ENCODE measurements around the gene VTI1A. TPM values are rescaled to one million over a fixed set of nuclear protein-coding genes. Genes with fewer than 3 reads are reported as not detected.

VTI1A gene
- total and polyA plus RNA-seq, 2 of the 8 experiments (the other 6 are each of a cell fraction or from before 2014, with no cell fraction given) = 6.0 to 20.0 TPM

DNA sequence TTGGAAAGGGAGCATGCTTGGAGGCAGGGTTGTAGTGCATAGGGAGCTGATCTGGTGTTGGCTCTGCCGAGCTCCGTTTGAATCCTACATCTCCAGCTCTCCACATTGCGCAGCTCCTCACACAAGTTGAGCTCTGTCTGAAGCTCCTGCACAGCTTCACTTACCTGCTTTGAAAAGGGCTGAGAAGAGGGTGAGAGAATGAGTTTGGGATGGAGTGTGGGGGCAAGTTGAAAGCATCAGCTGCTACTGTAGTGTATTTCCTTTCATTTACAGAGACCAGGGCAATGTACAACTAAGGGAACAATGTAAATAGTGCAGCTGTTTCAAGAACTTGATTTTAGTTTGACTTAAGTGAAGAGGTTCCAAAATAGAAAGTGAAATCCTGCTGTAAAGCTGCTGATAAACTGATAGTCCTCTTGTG is 88.5 kb downstream of the VTI1A start:
- H3K4me2 ChIP-seq (ENCODE audit: insufficient read depth in 1 of 2, low read depth in 2 of 2, low read length in 2 of 2) = no peak overlapping the region
- DNase-seq (ENCODE audit: low read depth in 1 of 2, low spot score in 2 of 2) (no peak), FAIRE-seq (no peak)
- TF ChIP-seq SIRT6 (IDR thresholded peaks at IDR 0.05; ENCODE audit: low read length) = no peak
- no peak for TF ChIP-seq MAFK (IDR thresholded peaks at IDR 0.05; ENCODE audit: low read depth, low read length)
- TF ChIP-seq, protein P1, sequence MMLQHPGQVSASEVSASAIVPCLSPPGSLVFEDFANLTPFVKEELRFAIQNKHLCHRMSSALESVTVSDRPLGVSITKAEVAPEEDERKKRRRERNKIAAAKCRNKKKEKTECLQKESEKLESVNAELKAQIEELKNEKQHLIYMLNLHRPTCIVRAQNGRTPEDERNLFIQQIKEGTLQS (IDR thresholded peaks at IDR 0.05; ENCODE audit: insufficient read depth, low read depth, low read length) = no peak
- TF ChIP-seq TAF7 (optimal IDR thresholded peaks at IDR 0.05; ENCODE audit: borderline replicate concordance, low read depth, low read length) = no peak
- peak overlapping the region in 1 of 4 experiments; percentile 8; a peak in 2 of 7 replicates for H3K9ac ChIP-seq (replicated peaks in 1 of 4; ENCODE audit: extremely low read depth in 1 of 4, low read depth in 3 of 4, low read length in 3 of 4)
- H2AK5ac ChIP-seq (ENCODE audit: low read depth, low read length) = no peak overlapping the region
- H3K9me3 ChIP-seq (ENCODE audit: insufficient read depth in 2 of 2, low read depth in 1 of 2, low read length in 1 of 2) = no peaks in the 10 kb centered on the region
- no peak overlapping the region for H3K14ac ChIP-seq (ENCODE audit: insufficient read length)
- H3K4ac ChIP-seq (replicated peaks; ENCODE audit: insufficient read length, low read depth, low read length) = no peak overlapping the region
- H3K27me3 ChIP-seq (replicated peaks in 1 of 4; ENCODE audit: control insufficient read depth in 3 of 4, extremely low read depth in 1 of 4, insufficient read depth in 3 of 4, low read length in 3 of 4) = no peaks in the 10 kb centered on the region
- H2BK15ac ChIP-seq (ENCODE audit: low read length) = no peak overlapping the region
- no peak overlapping the region for H4K5ac ChIP-seq (ENCODE audit: insufficient read length, low read depth, low read length)
- no peak overlapping the region for H3K4me3 ChIP-seq (ENCODE audit: extremely low read depth in 1 of 4, insufficient read depth in 2 of 4, low read depth in 3 of 4, low read length in 4 of 4)
- H3K79me1 ChIP-seq (ENCODE audit: low read depth, low read length) = no peaks in the 10 kb centered on the region
- H4K91ac ChIP-seq (replicated peaks; ENCODE audit: insufficient read length, low read length) = no peak overlapping the region
- H2BK20ac ChIP-seq (ENCODE audit: low read length) = no peak overlapping the region
- 87% methylated on average over 3 of the region's 3 CpGs; no CpG with 5 or more reads in 1 of the 2 experiments for WGBS, 2 experiments (ENCODE audit: extremely low coverage in 1 of 2, insufficient coverage in 1 of 2, insufficient read length in 1 of 2, insufficient replicate concordance in 2 of 2, low coverage in 1 of 2, low lambda C conversion rate in 2 of 2, missing lambda C conversion rate in 1 of 2)
- H3K18ac ChIP-seq (ENCODE audit: extremely low read depth, low read length) = no peak overlapping the region
- H3K27ac ChIP-seq (ENCODE audit: low read depth, low read length) = peak overlapping the region; percentile 8; the same call in 1 of the 2 replicates
- no peak overlapping the region for H2AFZ ChIP-seq (ENCODE audit: low read length)
- H3K56ac ChIP-seq (replicated peaks; ENCODE audit: insufficient read length, low read depth, low read length) = no peak overlapping the region
- H2BK5ac ChIP-seq (ENCODE audit: low read depth, low read length) = no peak overlapping the region
- no peaks in the 10 kb centered on the region for H3K23me2 ChIP-seq (ENCODE audit: low read depth, low read length)
- H4K20me1 ChIP-seq (replicated peaks in 1 of 2; ENCODE audit: control insufficient read depth in 1 of 2, insufficient read depth in 2 of 2, low read length in 2 of 2) = peaks cover 0 to 2% of the 10 kb centered on the region in 2 experiments
- no peak overlapping the region for H3K23ac ChIP-seq (ENCODE audit: insufficient read length)
- no peaks in the 10 kb centered on the region for H3K79me2 ChIP-seq (ENCODE audit: control insufficient read depth in 1 of 2, insufficient read depth in 2 of 2, low read length in 2 of 2)
- no peak overlapping the region for H2BK12ac ChIP-seq (ENCODE audit: low read depth, low read length)
- no peaks in the 10 kb centered on the region; a peak in 2 of 8 replicates for H3K36me3 ChIP-seq (ENCODE audit: control insufficient read depth in 2 of 4, insufficient read depth in 4 of 4, low read length in 3 of 4)
- no peaks in the 10 kb centered on the region; a peak in 1 of 7 replicates for H3K4me1 ChIP-seq (replicated peaks in 1 of 4; ENCODE audit: control insufficient read depth in 3 of 4, insufficient read depth in 4 of 4, low read length in 3 of 4)
- no peak overlapping the region for H2BK120ac ChIP-seq (replicated peaks; ENCODE audit: low read depth, low read length)
- CTCF ChIA-PET (ENCODE audit: partially characterized antibody) = interaction anchor here (0.6 to 1.1 kb wide), 5 partner anchors 17 to 985 kb away, joined by 3 to 4 read pairs (median 3); no protein-coding TSS in a partner anchor
- POLR2A ChIA-PET (ENCODE audit: partially characterized antibody) = no interaction called here
- no peak overlapping the region for H4K8ac ChIP-seq (ENCODE audit: extremely low read depth, insufficient read depth, low read length)
